Right atrium auricular region (tissue), 2 donors: ENCODE results near the gene LUC7L3. TPM values are rescaled to one million over a fixed set of nuclear protein-coding genes. Genes with fewer than 3 reads are reported as not detected.
A peak's percentile ranks its signal among the peaks of the same experiment; 100 is the strongest.
"Not testable (repeated sequence)": the region's sequence is repeated elsewhere in the genome, so short reads cannot be mapped to it uniquely, and the experiment has no call there.

Experiments used
- DNase-seq: peaks from one replicate; pipeline ENCODE4 v3.0.0-alpha.2; 2019; ENCODE audit warnings: low spot score
- H3K27ac ChIP-seq, 2 donors: fragments of 200-600 bp; sonication (generic); 1 replicate in 1 of 2; 2 replicates in 1 of 2; pipeline ENCODE4 v1.5.1; 2016 to 2019
- H3K27me3 ChIP-seq, 2 donors: fragments of 200-600 bp; sonication (generic); one replicate each; pipeline versions ENCODE4 v1.5.1 to v1.6.0; 2017 to 2019
- H3K36me3 ChIP-seq: fragments of 200-600 bp; sonication (generic); one replicate; pipeline ENCODE4 v1.5.1; 2016
- H3K4me1 ChIP-seq, 2 donors: fragments of 200-600 bp; sonication (generic); one replicate each; pipeline versions ENCODE4 v1.5.1 to v1.6.0; 2017 to 2019
- H3K4me3 ChIP-seq, 2 donors: fragments of 200-600 bp; sonication (generic); 1 replicate in 1 of 2; 2 replicates in 1 of 2; pipeline ENCODE4 v1.5.1; 2017 to 2019; ENCODE audit warnings: mild to moderate bottlenecking in 1 of 2, moderate library complexity in 1 of 2
- H3K9me3 ChIP-seq, 2 donors: fragments of 200-600 bp; sonication (generic); one replicate each; pipeline ENCODE4 v1.5.1; 2019
- total RNA-seq, 2 donors: library from RNA; depleted of rRNA; stranded (reverse); fragments of >200 nt; gene quantifications; one replicate each; pipeline ENCODE4 v1.1.0, GENCODE V29; 2016
- TF ChIP-seq, protein P1 (sequence below), 2 donors: fragments of 200-600 bp; sonication (generic); IDR thresholded peaks; one replicate each; pipeline ENCODE4 v1.5.1; 2019; ENCODE audit warnings: antibody characterized with exemption in 2 of 2

LUC7L3 gene
- total RNA-seq, 2 donors from 2014 or later = 19.6 to 31.3 TPM

DNA sequence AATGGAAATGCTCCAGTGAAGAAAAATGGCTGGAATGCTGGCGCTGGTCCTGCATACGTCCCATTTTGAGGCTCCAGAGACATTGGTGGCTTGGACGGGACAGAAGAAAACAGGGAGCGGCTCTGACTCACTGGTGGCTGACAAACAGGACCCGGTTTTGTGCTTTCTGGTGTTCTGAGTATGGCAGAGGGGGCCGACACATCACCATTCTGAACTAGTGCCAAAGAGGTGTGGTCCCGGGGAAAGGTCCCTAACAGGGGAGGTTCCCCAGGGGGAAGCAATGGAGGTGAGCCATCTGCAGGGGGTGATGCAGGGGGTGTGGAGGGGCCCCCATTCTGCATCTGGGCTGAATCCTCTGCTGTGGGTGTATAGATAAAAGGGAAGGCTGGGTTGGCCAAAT, 20.0 kb upstream of the LUC7L3 start:
- TF ChIP-seq, protein P1, sequence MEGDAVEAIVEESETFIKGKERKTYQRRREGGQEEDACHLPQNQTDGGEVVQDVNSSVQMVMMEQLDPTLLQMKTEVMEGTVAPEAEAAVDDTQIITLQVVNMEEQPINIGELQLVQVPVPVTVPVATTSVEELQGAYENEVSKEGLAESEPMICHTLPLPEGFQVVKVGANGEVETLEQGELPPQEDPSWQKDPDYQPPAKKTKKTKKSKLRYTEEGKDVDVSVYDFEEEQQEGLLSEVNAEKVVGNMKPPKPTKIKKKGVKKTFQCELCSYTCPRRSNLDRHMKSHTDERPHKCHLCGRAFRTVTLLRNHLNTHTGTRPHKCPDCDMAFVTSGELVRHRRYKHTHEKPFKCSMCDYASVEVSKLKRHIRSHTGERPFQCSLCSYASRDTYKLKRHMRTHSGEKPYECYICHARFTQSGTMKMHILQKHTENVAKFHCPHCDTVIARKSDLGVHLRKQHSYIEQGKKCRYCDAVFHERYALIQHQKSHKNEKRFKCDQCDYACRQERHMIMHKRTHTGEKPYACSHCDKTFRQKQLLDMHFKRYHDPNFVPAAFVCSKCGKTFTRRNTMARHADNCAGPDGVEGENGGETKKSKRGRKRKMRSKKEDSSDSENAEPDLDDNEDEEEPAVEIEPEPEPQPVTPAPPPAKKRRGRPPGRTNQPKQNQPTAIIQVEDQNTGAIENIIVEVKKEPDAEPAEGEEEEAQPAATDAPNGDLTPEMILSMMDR (IDR thresholded peaks at IDR 0.05) = no peak
- no peak overlapping the region for H3K27ac ChIP-seq
- DNase-seq = no peak
- no peak overlapping the region for H3K4me3 ChIP-seq
- H3K36me3 ChIP-seq = peaks cover 55% of the 10 kb centered on the region
- no peaks in the 10 kb centered on the region for H3K9me3 ChIP-seq
- H3K4me1 ChIP-seq = peaks cover 0 to 30% of the 10 kb centered on the region in 2 donors
- no peaks in the 10 kb centered on the region for H3K27me3 ChIP-seq

DNA sequence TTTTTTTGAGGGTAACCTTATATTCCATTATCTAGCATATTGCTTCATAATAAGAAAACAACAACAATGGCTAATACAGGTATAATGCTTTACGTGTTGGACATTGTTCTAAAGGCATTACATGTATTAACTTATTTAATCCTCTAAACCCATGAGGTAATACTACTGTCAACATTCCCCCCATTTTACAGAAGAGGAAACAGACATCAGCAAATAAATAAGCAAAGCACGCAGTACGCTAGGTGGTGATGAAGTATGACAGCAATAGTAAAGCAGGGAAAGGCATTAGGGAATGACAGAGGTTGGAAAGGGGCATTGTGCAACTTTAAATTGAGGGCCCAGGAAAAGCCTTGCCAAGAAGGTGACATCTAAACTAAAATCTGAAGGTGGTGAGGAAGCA, 16.2 kb upstream of the LUC7L3 start:
- no peak for DNase-seq
- TF ChIP-seq, protein P1 (IDR thresholded peaks at IDR 0.05) = no peak
- Histone ChIP-seq H3K27me3 (no peaks in the 10 kb centered on the region), H3K4me3 (no peak overlapping the region), H3K36me3 (peaks cover 19% of the 10 kb centered on the region), H3K9me3 (no peaks in the 10 kb centered on the region), H3K27ac (no peak overlapping the region), H3K4me1 (peaks cover 0 to 35% of the 10 kb centered on the region in 2 donors)

DNA sequence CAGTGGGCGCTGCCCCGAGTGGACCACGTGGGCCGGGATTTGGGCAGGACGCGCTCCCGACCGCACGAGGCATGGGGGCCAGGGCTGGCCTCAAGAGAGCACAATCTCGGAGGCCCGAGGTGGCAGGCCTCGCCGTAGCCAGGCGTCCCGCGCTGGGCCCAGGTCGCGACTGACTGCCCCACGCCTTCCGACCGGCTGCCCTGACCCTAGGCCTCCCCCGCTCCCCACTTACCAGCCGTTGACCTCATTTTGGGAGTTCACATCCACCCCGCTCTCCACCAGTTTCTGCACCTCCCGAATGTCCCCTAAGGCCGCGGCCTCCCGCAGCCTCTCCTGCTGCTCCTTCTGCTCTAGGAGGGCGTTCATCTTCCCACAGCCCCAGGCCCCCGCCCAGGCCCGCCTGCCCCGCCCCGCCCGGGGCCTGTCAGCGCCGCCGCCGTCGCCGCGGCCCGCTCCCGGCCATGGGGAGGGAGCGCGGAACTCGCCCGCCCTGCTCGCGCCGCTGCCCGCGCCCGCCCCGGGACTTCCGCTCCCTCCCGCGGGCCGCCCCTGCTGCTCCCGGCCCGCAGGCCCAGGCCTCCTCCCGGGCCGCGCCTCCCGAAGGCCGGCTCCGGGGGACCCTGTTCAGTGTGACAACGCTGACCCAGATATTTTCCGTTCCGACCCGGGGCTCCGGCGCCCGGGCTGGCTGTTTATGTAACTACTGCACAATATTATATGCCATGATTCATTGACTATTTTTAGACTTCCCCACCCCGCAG, 11.9 kb upstream of the LUC7L3 start, which contains the start of gene ANKRD40:
ANKRD40 (minus strand) TSS at position 626 of the 761 bp plus-strand sequence; CDS start at position 366, 260 bp downstream.
- H3K36me3 ChIP-seq = no peaks in the 10 kb centered on the region
- TF ChIP-seq, protein P1 (IDR thresholded peaks at IDR 0.05) = no peak
- DNase-seq = peak; percentile 97
- H3K4me3 ChIP-seq = peak within 1 kb of the TSS; percentile 52 to 73
- peaks cover 0 to 49% of the 10 kb centered on the region in 2 donors for H3K4me1 ChIP-seq
- no peaks in the 10 kb centered on the region for H3K27me3 ChIP-seq
- no peaks in the 10 kb centered on the region for H3K9me3 ChIP-seq
- H3K27ac ChIP-seq = peak within 1 kb of the TSS; percentile 97

DNA sequence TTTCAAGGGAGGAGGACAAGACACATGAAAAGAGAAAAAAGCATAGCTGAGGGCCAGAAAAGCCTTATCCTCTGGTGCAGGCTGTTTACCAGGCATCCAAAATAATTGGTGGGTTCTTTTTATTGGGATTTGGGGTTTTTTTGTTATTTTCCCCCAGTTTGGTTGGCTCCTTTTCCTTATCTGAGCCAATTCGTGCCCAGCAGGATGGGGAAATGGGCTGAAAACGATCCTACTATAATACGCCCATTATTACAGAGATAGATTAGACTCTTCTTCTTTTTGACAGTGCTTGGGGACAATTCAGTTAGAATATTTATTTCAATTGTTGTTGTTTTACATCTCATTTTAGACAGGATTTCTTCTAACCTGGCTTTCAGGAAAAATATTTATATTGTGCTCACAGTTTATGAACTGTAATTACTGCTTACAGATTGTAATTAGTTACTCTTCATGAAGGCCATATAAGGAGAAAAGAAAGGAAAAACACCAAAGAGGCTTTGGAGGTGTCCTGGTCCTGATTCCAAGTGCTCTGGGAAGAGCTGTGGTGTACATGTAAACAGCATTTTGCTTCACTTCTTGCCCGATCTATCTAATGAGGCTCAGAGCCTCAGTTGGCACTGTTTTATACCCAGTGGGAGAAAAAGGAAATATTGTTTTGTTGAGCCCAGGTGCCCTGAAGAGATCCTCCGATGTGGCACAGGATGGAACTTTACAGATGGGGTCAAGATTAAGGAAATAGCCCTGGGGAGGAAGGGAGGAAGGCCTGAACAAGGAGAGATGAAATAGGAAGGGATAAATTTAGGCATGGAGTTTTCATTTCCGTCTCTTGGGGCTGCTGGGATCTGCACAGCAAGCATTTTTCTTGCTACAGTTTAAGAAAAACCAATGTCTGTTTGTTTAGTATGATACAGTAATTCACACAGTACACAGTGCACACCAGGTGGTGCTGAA, 11.1 kb upstream of the LUC7L3 start:
- Histone ChIP-seq H3K4me1 (peaks cover 0 to 40% of the 10 kb centered on the region in 2 donors), H3K4me3 (peak overlapping the region; percentile 52 to 73), H3K36me3 (no peaks in the 10 kb centered on the region), H3K27ac (peak overlapping the region; percentile 97), H3K9me3 (no peaks in the 10 kb centered on the region), H3K27me3 (no peaks in the 10 kb centered on the region)
- TF ChIP-seq, protein P1 (IDR thresholded peaks at IDR 0.05) = no peak
- no peak for DNase-seq

DNA sequence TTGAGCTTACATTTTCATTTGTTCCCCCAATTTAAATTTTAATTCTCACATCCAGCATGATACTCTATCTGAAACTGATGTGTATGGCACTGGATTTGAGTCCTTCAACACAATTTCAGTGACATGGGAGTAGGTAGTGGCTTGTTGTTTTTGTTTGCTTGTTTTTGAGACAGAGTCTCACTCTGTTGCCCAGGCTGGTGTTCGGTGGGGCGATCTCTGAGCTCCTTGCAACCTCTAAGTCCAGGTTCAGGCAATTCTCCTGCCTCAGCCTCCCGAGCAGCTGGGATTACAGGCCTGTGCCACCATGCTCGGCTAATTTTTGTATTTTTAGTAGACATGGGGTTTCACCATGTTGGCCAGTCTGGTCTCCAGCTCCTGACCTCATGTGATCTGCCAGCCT, 10.3 kb upstream of the LUC7L3 start:
- Histone ChIP-seq H3K27ac (peak overlapping the region; percentile 97), H3K4me1 (peaks cover 0 to 33% of the 10 kb centered on the region in 2 donors)
- H3K4me3 ChIP-seq, H3K36me3 ChIP-seq, H3K9me3 ChIP-seq, DNase-seq, H3K27me3 ChIP-seq: not testable (repeated sequence)

DNA sequence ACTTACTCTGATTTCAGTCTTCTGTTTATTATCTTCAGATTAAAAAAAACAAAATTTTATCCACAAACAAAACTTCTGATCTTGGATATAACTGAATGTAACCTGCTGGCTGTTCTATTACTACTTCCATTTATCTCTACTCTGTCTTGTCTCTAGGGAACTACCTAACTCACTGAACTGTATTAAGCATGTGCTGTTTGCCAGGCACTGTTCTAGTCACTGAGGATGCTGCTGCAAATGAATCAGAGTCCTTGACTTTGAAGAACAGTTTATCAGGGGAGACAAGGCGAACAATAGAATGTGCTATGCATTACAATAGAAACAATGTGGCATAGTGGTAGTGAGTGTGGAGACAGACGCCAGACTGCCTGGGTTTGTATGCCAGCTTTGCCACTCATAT, 9.4 kb upstream of the LUC7L3 start:
- no peak for DNase-seq
- H3K4me1 ChIP-seq = peaks cover 0 to 32% of the 10 kb centered on the region in 2 donors
- no peaks in the 10 kb centered on the region for H3K36me3 ChIP-seq
- no peaks in the 10 kb centered on the region for H3K9me3 ChIP-seq
- TF ChIP-seq, protein P1 (IDR thresholded peaks at IDR 0.05) = no peak
- H3K27me3 ChIP-seq = no peaks in the 10 kb centered on the region
- H3K4me3 ChIP-seq = no peak overlapping the region
- H3K27ac ChIP-seq = no peak overlapping the region
